Measurements from ENCODE around the gene MEP1A.

DNA sequence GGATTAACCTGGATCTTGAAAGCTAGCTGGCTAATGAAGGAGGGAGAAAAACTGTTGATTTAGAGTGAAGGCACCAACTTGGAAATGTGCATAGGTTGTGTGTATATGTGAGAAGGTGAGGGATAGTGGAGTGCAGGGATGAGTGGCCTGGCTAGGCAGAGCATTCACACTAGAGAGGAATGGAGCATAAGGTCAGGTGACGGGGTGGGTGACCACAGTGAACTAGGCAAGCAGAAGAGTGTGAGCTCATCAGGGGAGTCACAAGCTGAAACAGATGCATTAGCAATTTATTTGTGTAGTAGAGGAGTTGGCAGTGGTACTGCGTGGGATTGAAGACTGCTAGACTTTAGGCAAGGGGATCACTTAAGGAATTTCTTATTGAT, 36.0 kb upstream of the MEP1A start:
- TF ChIP-seq, protein P1, sequence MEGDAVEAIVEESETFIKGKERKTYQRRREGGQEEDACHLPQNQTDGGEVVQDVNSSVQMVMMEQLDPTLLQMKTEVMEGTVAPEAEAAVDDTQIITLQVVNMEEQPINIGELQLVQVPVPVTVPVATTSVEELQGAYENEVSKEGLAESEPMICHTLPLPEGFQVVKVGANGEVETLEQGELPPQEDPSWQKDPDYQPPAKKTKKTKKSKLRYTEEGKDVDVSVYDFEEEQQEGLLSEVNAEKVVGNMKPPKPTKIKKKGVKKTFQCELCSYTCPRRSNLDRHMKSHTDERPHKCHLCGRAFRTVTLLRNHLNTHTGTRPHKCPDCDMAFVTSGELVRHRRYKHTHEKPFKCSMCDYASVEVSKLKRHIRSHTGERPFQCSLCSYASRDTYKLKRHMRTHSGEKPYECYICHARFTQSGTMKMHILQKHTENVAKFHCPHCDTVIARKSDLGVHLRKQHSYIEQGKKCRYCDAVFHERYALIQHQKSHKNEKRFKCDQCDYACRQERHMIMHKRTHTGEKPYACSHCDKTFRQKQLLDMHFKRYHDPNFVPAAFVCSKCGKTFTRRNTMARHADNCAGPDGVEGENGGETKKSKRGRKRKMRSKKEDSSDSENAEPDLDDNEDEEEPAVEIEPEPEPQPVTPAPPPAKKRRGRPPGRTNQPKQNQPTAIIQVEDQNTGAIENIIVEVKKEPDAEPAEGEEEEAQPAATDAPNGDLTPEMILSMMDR (IDR thresholded peaks at IDR 0.05), result no peak
- TF ChIP-seq EZH2 (IDR thresholded peaks at IDR 0.05; ENCODE audit: borderline replicate concordance, insufficient read depth, low read depth, low read length, poor library complexity, severe bottlenecking), result no peak
